ENCODE measurements around the gene RGS12.

Gene RGS12

DNA sequence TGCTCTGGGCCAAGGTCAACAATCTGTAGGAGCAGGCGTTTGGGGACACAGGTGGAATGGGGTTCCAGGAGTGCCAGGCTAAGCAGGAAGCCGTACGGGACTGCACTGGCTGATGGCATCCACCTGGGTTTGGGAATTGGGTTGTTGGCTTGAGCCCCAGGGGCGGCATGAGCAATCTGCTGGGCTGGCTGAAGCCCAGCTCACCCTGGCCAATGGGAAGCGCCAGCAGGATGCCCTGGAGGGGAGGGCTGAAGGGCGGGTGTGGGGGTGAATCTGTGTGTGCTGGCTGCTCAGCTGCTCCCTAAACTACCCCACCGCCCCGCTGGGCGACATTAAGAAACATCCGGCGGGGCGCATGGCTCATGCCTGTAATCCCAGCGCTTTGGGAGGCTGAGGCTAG lies 8.9 kb upstream of the RGS12 start:
- no peak overlapping the region for H2AFZ ChIP-seq (ENCODE audit: low read depth, low read length, severe bottlenecking)
- no peak overlapping the region for H3K4me3 ChIP-seq (ENCODE audit: insufficient read depth, low read length, poor library complexity, severe bottlenecking)
- H3F3A ChIP-seq (ENCODE audit: insufficient read depth) = no peaks in the 10 kb centered on the region
- no peaks in the 10 kb centered on the region for H3K9me2 ChIP-seq (replicated peaks; ENCODE audit: insufficient read depth, low read length)
- H3K9ac ChIP-seq (ENCODE audit: low read length) = no peak overlapping the region
- no peak overlapping the region for H3K27ac ChIP-seq (ENCODE audit: low read depth, low read length)
- no peaks in the 10 kb centered on the region for H3K9me3 ChIP-seq (ENCODE audit: insufficient read depth, low read length)
- H3K36me3 ChIP-seq (ENCODE audit: low read length) = no peaks in the 10 kb centered on the region
- no peaks in the 10 kb centered on the region for H3K79me2 ChIP-seq (ENCODE audit: insufficient read depth, low read length)
- H4K20me1 ChIP-seq (ENCODE audit: low read depth, low read length) = no peaks in the 10 kb centered on the region
- TF ChIP-seq, protein P1, sequence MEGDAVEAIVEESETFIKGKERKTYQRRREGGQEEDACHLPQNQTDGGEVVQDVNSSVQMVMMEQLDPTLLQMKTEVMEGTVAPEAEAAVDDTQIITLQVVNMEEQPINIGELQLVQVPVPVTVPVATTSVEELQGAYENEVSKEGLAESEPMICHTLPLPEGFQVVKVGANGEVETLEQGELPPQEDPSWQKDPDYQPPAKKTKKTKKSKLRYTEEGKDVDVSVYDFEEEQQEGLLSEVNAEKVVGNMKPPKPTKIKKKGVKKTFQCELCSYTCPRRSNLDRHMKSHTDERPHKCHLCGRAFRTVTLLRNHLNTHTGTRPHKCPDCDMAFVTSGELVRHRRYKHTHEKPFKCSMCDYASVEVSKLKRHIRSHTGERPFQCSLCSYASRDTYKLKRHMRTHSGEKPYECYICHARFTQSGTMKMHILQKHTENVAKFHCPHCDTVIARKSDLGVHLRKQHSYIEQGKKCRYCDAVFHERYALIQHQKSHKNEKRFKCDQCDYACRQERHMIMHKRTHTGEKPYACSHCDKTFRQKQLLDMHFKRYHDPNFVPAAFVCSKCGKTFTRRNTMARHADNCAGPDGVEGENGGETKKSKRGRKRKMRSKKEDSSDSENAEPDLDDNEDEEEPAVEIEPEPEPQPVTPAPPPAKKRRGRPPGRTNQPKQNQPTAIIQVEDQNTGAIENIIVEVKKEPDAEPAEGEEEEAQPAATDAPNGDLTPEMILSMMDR (IDR thresholded peaks at IDR 0.05; ENCODE audit: insufficient read depth, low read length, poor library complexity, severe bottlenecking) = no peak
- TF ChIP-seq EZH2phosphoT487 (conservative IDR thresholded peaks at IDR 0.05; ENCODE audit: low read length) = no peak
- H3K27me3 ChIP-seq (ENCODE audit: low read length) = no peaks in the 10 kb centered on the region
- no peak overlapping the region for H3K4me2 ChIP-seq (ENCODE audit: low read depth, low read length, poor library complexity, severe bottlenecking)

DNA sequence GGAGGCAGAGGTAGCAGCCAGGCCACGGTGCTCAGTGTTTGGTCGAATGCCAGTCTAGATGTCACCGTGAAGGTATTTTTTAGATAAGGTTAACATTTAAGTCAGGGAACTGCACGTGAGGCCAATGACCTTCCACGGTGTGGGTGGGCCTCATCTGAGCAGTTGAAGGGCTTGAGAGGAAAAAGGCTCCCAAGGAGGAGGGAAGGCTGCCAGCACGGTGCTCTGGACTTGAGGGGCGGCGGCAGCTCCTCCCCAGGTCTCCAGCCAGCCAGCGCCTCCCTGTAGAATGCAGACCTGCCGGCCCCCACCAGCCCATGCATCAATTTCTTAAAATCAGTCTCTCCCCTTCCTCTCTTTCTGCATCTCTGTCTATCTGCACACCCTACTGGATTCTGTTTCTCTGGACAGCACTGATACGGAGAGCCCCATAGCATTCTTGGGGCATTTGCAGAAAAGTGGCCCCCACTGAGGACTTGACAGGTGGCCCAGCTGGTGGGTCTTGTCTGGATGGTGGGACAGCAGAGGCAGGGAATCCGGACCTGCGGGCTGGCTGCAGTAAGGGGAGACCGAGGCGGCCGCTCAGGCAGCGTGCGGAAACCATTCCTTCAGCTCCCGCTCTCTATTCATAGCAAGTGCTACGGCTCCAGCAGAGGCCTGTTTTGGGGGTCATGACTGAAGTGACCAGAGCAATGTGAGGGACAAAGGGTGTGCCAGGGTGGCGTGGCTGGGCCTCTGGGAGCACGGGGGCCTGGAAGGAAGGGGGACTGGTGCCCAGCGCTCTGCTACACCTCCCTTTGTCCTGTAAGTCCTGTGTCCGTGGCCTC lies 7.9 kb upstream of the RGS12 start:
- Histone ChIP-seq H3K9me3 (ENCODE audit: insufficient read depth, low read length) (no peaks in the 10 kb centered on the region), H3K4me2 (ENCODE audit: low read depth, low read length, poor library complexity, severe bottlenecking) (no peak overlapping the region), H3K9me2 (replicated peaks; ENCODE audit: insufficient read depth, low read length) (no peaks in the 10 kb centered on the region), H3K79me2 (ENCODE audit: insufficient read depth, low read length) (no peaks in the 10 kb centered on the region), H3K27me3 (ENCODE audit: low read length) (no peaks in the 10 kb centered on the region), H2AFZ (ENCODE audit: low read depth, low read length, severe bottlenecking) (no peak overlapping the region), H3K27ac (ENCODE audit: low read depth, low read length) (no peak overlapping the region), H4K20me1 (ENCODE audit: low read depth, low read length) (no peaks in the 10 kb centered on the region), H3F3A (ENCODE audit: insufficient read depth) (no peaks in the 10 kb centered on the region), H3K9ac (ENCODE audit: low read length) (no peak overlapping the region), H3K36me3 (ENCODE audit: low read length) (no peaks in the 10 kb centered on the region), H3K4me3 (ENCODE audit: insufficient read depth, low read length, poor library complexity, severe bottlenecking) (no peak overlapping the region)
- no peak for TF ChIP-seq EZH2phosphoT487 (conservative IDR thresholded peaks at IDR 0.05; ENCODE audit: low read length)
- TF ChIP-seq, protein P1 (IDR thresholded peaks at IDR 0.05; ENCODE audit: insufficient read depth, low read length, poor library complexity, severe bottlenecking) = no peak

DNA sequence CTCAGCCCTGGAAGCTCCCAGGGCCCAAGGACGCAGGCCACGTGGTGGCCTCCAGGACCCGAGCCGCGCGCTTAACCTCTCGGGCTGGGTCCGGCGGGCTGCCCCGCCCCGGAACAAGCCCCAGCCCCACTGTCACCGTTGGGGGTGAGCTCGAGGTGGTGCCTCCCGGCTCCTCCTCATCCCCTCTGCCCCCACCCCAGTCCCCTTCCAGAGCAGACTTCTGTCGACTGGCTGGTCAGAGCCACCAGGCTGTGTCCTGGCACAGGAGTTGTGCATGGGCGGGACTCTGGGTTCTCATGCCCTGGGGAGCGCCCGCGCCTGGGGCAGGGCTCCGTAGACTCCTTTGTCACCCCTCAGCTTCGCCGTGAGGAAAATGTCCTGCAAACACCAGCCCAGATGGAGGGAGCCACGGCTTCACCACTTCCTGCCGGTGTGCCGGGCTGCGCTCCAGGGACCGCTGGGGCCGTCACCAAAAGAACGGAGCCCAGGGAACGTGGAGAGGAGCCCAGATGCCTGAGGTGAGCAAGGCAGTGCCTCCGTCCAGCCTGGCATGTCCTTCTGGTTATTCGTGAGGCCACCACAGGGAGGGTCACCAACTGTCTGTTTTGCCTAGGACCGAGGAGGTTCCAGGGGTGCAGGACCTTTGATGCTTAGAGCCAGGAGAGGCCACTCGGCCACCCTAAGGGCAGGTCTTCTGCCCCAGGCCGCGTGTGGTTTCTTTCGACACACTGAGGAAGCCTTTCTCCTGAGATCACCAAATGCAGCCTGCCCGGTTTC lies 7.1 kb upstream of the RGS12 start:
- Histone ChIP-seq H3K27me3 (ENCODE audit: low read length) (no peaks in the 10 kb centered on the region), H3K27ac (ENCODE audit: low read depth, low read length) (no peak overlapping the region), H3K9me2 (replicated peaks; ENCODE audit: insufficient read depth, low read length) (no peaks in the 10 kb centered on the region), H3K36me3 (ENCODE audit: low read length) (no peaks in the 10 kb centered on the region), H3F3A (ENCODE audit: insufficient read depth) (no peaks in the 10 kb centered on the region), H3K9me3 (ENCODE audit: insufficient read depth, low read length) (no peaks in the 10 kb centered on the region), H4K20me1 (ENCODE audit: low read depth, low read length) (no peaks in the 10 kb centered on the region), H3K4me3 (ENCODE audit: insufficient read depth, low read length, poor library complexity, severe bottlenecking) (no peak overlapping the region), H2AFZ (ENCODE audit: low read depth, low read length, severe bottlenecking) (no peak overlapping the region), H3K79me2 (ENCODE audit: insufficient read depth, low read length) (no peaks in the 10 kb centered on the region), H3K9ac (ENCODE audit: low read length) (no peak overlapping the region), H3K4me2 (ENCODE audit: low read depth, low read length, poor library complexity, severe bottlenecking) (no peak overlapping the region)
- TF ChIP-seq EZH2phosphoT487 (conservative IDR thresholded peaks at IDR 0.05; ENCODE audit: low read length) = no peak
- TF ChIP-seq, protein P1 (IDR thresholded peaks at IDR 0.05; ENCODE audit: insufficient read depth, low read length, poor library complexity, severe bottlenecking) = no peak
